HCT116 (cell line): ENCODE results near the gene NPAS4. TPM values are rescaled to one million over a fixed set of nuclear protein-coding genes. Genes with fewer than 3 reads are reported as not detected.

Source experiments
- ATAC-seq: fragments of 200-7000 bp; cut with Tn5 transposase; 2 replicates; pipeline ENCODE4 v1.9.1; 2020; ENCODE audit warnings: mild to moderate bottlenecking, moderate library complexity
- BruUV-seq: library from RNA; stranded (reverse); fragments of 400-500 nt; replicated peaks from 2 replicates; lab custom pipeline; 2021; lab: Mats Ljungman, UMichigan
- CTCF ChIA-PET: fragments of 300-600 bp; sonication (Branson Sonifier 250); formaldehyde crosslinking; loops from one replicate; lab custom pipeline; 2021; ENCODE audit warnings: antibody characterized with exemption; lab: Charles Lee
- POLR2A ChIA-PET: fragments of 300-600, 350-600 bp; sonication (Branson Sonifier 250); formaldehyde crosslinking; loops from one replicate; lab custom pipeline; 2021; ENCODE audit warnings: antibody characterized with exemption; lab: Charles Lee
- RAD21 ChIA-PET, 2 experiments: fragments of 300-600 bp; sonication (Branson Sonifier 250); formaldehyde crosslinking; loops; one replicate each; lab custom pipeline; 2023; ENCODE audit warnings: low total read pairs in 2 of 2; ENCODE audit not compliant: uncharacterized antibody in 2 of 2, unreplicated experiment in 2 of 2, low non-redundant PET in 1 of 2; lab: Charles Lee
- DNase-seq: peaks from one replicate; pipeline ENCODE4 v3.0.0-alpha.2; 2010; ENCODE audit warnings: low read depth, low spot score
- H2AFZ ChIP-seq: fragments of 200-600 bp; shearing (Covaris generic), sonication (generic); 2 replicates; pipeline ENCODE4 v1.6.1; 2017; ENCODE audit warnings: low read depth, mixed run types, mixed read lengths, antibody characterized with exemption, low read length; ENCODE audit not compliant: poor library complexity, severe bottlenecking
- H3K27ac ChIP-seq: 2 replicates; pipeline ENCODE4 v1.5.1; 2012; ENCODE audit warnings: low read depth, low read length
- H3K27me3 ChIP-seq: fragments of 200-600 bp; sonication (generic); 2 replicates; pipeline ENCODE4 v1.6.1; 2016; ENCODE audit warnings: mixed run types, low read length, mixed read lengths; ENCODE audit not compliant: insufficient read depth
- H3K36me3 ChIP-seq, 2 experiments: fragments of 200-500 bp in 1 of 2; fragments of 200-600 bp in 1 of 2; sonication (Bioruptor generic) in 1 of 2; sonication (generic) in 1 of 2; 2 replicates each; pipeline versions ENCODE4 v1.5.1 to v1.6.1; 2014 to 2016; ENCODE audit warnings: low read length in 2 of 2, inconsistent platforms in 1 of 2, mixed read lengths in 1 of 2, mixed run types in 1 of 2; ENCODE audit not compliant: insufficient read depth in 2 of 2, control insufficient read depth in 1 of 2
- H3K4me1 ChIP-seq, 2 experiments: fragments of 200-600 bp in 1 of 2; sonication (generic) in 1 of 2; 2 replicates each; pipeline versions ENCODE4 v1.5.1 to v1.6.1; 2012 to 2017; ENCODE audit warnings: low read length in 2 of 2, inconsistent platforms in 1 of 2, mild to moderate bottlenecking in 1 of 2, mixed read lengths in 1 of 2, mixed run types in 1 of 2, moderate library complexity in 1 of 2; ENCODE audit not compliant: insufficient read depth in 2 of 2, control insufficient read depth in 1 of 2
- H3K4me2 ChIP-seq: fragments of 200-600 bp; sonication (generic); 2 replicates; pipeline ENCODE4 v1.6.1; 2017; ENCODE audit warnings: mixed run types, low read length, mixed read lengths
- H3K4me3 ChIP-seq, 2 experiments: fragments of 200-600 bp in 1 of 2; sonication (generic) in 1 of 2; replicated peaks in 1 of 2; 2 replicates each; pipeline ENCODE4 v1.5.1; 2011 to 2016; ENCODE audit warnings: low read length in 2 of 2, control low read depth in 1 of 2, low read depth in 1 of 2, mild to moderate bottlenecking in 1 of 2, mixed read lengths in 1 of 2, mixed run types in 1 of 2
- H3K79me2 ChIP-seq: fragments of 200-600 bp; sonication (generic); 2 replicates; pipeline ENCODE4 v1.6.1; 2017; ENCODE audit warnings: mild to moderate bottlenecking, mixed run types, low read length, moderate library complexity, mixed read lengths; ENCODE audit not compliant: insufficient read depth
- H3K9ac ChIP-seq: fragments of 200-600 bp; sonication (generic); 2 replicates; pipeline ENCODE4 v1.6.1; 2016; ENCODE audit warnings: low read length, mixed read lengths
- H3K9me2 ChIP-seq: fragments of 200-600 bp; sonication (generic), shearing (Covaris generic); 2 replicates; pipeline ENCODE4 v1.6.1; 2017; ENCODE audit warnings: mixed run types, mild to moderate bottlenecking, moderate library complexity; ENCODE audit not compliant: insufficient read depth
- H3K9me3 ChIP-seq, 2 experiments: fragments of 200-500 bp in 1 of 2; fragments of 200-600 bp in 1 of 2; sonication (Bioruptor generic) in 1 of 2; sonication (generic) in 1 of 2; 2 replicates each; pipeline ENCODE4 v1.6.1; 2014 to 2017; ENCODE audit warnings: low read length in 2 of 2, mixed read lengths in 2 of 2, inconsistent platforms in 1 of 2, low read depth in 1 of 2, mild to moderate bottlenecking in 1 of 2, mixed run types in 1 of 2, moderate library complexity in 1 of 2; ENCODE audit not compliant: control insufficient read depth in 1 of 2, insufficient read depth in 1 of 2
- H4K20me1 ChIP-seq: fragments of 200-600 bp; sonication (generic), shearing (Covaris generic); 2 replicates; pipeline ENCODE4 v1.6.1; 2017; ENCODE audit warnings: mixed run types, mild to moderate bottlenecking, moderate library complexity; ENCODE audit not compliant: insufficient read depth
- ATF3 ChIP-seq: IDR thresholded peaks from 2 replicates; pipeline ENCODE4 v1.6.1; 2012
- CEBPB ChIP-seq: IDR thresholded peaks from 2 replicates; pipeline ENCODE4 v1.6.1; 2012; ENCODE audit warnings: low read depth
- CTCF ChIP-seq, 3 experiments: fragments of 200-600 bp in 1 of 3; sonication (generic) in 1 of 3; IDR thresholded peaks in 2 of 3; conservative IDR thresholded peaks in 1 of 3; 2 replicates each; pipeline ENCODE4 v1.5.1; 2012 to 2017; ENCODE audit warnings: low read depth in 2 of 3, low read length in 2 of 3, antibody characterized with exemption in 1 of 3, borderline replicate concordance in 1 of 3, control low read depth in 1 of 3, mild to moderate bottlenecking in 1 of 3, mixed read lengths in 1 of 3, mixed run types in 1 of 3, moderate library complexity in 1 of 3; ENCODE audit not compliant: insufficient read depth in 1 of 3
- EGR1 ChIP-seq: IDR thresholded peaks from 2 replicates; pipeline ENCODE4 v1.6.1; 2012; ENCODE audit warnings: low read depth
- ELF1 ChIP-seq: IDR thresholded peaks from 2 replicates; pipeline ENCODE4 v1.6.1; 2012; ENCODE audit warnings: low read depth, borderline replicate concordance
- EZH2 ChIP-seq: fragments of 200-600 bp; sonication (generic); IDR thresholded peaks from 2 replicates; pipeline ENCODE4 v1.6.1; 2017; ENCODE audit warnings: antibody characterized with exemption, mixed run types
- EZH2phosphoT487 ChIP-seq: fragments of 200-600 bp; IDR thresholded peaks from 2 replicates; pipeline ENCODE4 v1.6.1; 2018; ENCODE audit warnings: antibody characterized with exemption, borderline replicate concordance
- MAX ChIP-seq: IDR thresholded peaks from 2 replicates; pipeline ENCODE4 v1.6.1; 2012
- POLR2A ChIP-seq: IDR thresholded peaks from 2 replicates; pipeline ENCODE4 v1.7.0; 2011; ENCODE audit warnings: borderline replicate concordance; ENCODE audit not compliant: insufficient read depth, insufficient read length; ENCODE audit errors: extremely low read depth
- POLR2AphosphoS5 ChIP-seq: IDR thresholded peaks from 2 replicates; pipeline ENCODE4 v1.6.1; 2011; ENCODE audit warnings: mild to moderate bottlenecking, low read depth, low read length, moderate library complexity
- RAD21 ChIP-seq: IDR thresholded peaks from 2 replicates; pipeline ENCODE4 v1.6.1; 2012; ENCODE audit warnings: low read depth, mild to moderate bottlenecking
- REST ChIP-seq: IDR thresholded peaks from 2 replicates; pipeline ENCODE4 v1.6.1; 2012; ENCODE audit warnings: low read depth
- SIN3A ChIP-seq: IDR thresholded peaks from 2 replicates; pipeline ENCODE4 v1.6.1; 2012; ENCODE audit warnings: low read depth
- SP1 ChIP-seq: IDR thresholded peaks from 2 replicates; pipeline ENCODE4 v1.6.1; 2012; ENCODE audit warnings: low read depth
- TCF7L2 ChIP-seq: IDR thresholded peaks from 2 replicates; pipeline ENCODE4 v1.7.0; 2011; ENCODE audit warnings: borderline replicate concordance, inconsistent platforms; ENCODE audit not compliant: insufficient read depth, insufficient read length; ENCODE audit errors: extremely low read depth
- YY1 ChIP-seq: IDR thresholded peaks from 2 replicates; pipeline ENCODE4 v1.6.1; 2011; ENCODE audit warnings: low read length, low read depth, moderate library complexity, mild to moderate bottlenecking; ENCODE audit not compliant: insufficient replicate concordance; ENCODE audit errors: extremely low read depth
- ZNF274 ChIP-seq: fragments of 200-500 bp; sonication (Bioruptor generic); IDR thresholded peaks from 2 replicates; pipeline ENCODE4 v1.6.1; 2014; ENCODE audit warnings: mild to moderate bottlenecking, low read depth, low read length, inconsistent platforms
- intact Hi-C: fragments of 100-400 bp; cut with micrococcal nuclease; formaldehyde crosslinking; loops from 2 replicates; pipeline ENCODE4 v1.10.0; 2022
- total RNA-seq: library from RNA; stranded (reverse); gene quantifications from one replicate; pipeline ENCODE4 v1.2.1, GENCODE V29; 2021; ENCODE audit not compliant: unreplicated experiment

The NPAS4 gene
- total RNA-seq, 1 experiment from 2014 or later: not detected

- CTCF ChIA-PET: interaction anchor here (0.6 to 1.7 kb wide), 13 partner anchors 9 to 239 kb away, joined by 3 to 17 read pairs (median 4); partner anchors contain the start of genes DPP3, PELI3 and RBM4B
- ATAC-seq: peak; percentile 93
- BruUV-seq: no TSS peak
- TF ChIP-seq CEBPB (no peak), EGR1 (peak; percentile 32; the same call in 1 of the 2 replicates), CTCF (IDR thresholded peaks at IDR 0.05 in 2 of 3, conservative IDR thresholded peaks at IDR 0.05 in 1 of 3; ENCODE audit: borderline replicate concordance in 1 of 3, insufficient read depth in 1 of 3, low read depth in 2 of 3, low read length in 2 of 3) (peak; percentile 54 to 60 (median 60); a peak in 5 of 6 replicates), EZH2 (no peak), REST (no peak), YY1 (peak; percentile 95), RAD21 (peak; percentile 49), POLR2AphosphoS5 (peak; percentile 16; the same call in 1 of the 2 replicates), ZNF274 (no peak), TCF7L2 (peak; percentile 25), SP1 (peak; percentile 88), ATF3 (no peak), SIN3A (no peak), MAX (peak; percentile 51; the same call in 1 of the 2 replicates), POLR2A (peak; percentile 30), EZH2phosphoT487 (no peak), ELF1 (no peak)
These were observed 17.9 kb downstream of the NPAS4 start, which contains the start of gene MRPL11 for GRCh38 chr11:66438504-66439466. TSS of gene MRPL11 (minus strand) at chr11:66438848. CDS start at chr11:66438754, 94 bp downstream.

More at GRCh38 chr11:66438504-66439466, 17.9 kb downstream of the NPAS4 start, which contains the start of gene MRPL11:
- no peaks in the 10 kb centered on the region for H3K9me2 ChIP-seq
- RAD21 ChIA-PET: interaction anchor here (0.5 to 1.1 kb wide), 6 partner anchors 17 to 240 kb away, joined by 3 to 5 read pairs (median 4); partner anchors contain the start of genes DPP3 (in 1 of the 2), PELI3 (in 1 of the 2) and RBM4B (in 1 of the 2)
- peak within 1 kb of the TSS; percentile 85 for H3K27ac ChIP-seq
- no peaks in the 10 kb centered on the region for H4K20me1 ChIP-seq
- peaks cover 4 to 23% of the 10 kb centered on the region in 2 experiments; a peak in 3 of 4 replicates for H3K4me1 ChIP-seq
- peak within 1 kb of the TSS; percentile 91 for H3K4me2 ChIP-seq
- peaks cover 14 to 24% of the 10 kb centered on the region in 2 experiments; a peak in 3 of 4 replicates for H3K36me3 ChIP-seq
- no peaks in the 10 kb centered on the region for H3K27me3 ChIP-seq
- H2AFZ ChIP-seq: peak within 1 kb of the TSS; percentile 44
- intact Hi-C loops: loop anchor here (10.0 kb wide), 2 partner anchors 236 to 396 kb away; partner anchors contain the start of gene RBM4B
- peak within 1 kb of the TSS; percentile 68 to 96 for H3K4me3 ChIP-seq
- no peaks in the 10 kb centered on the region for H3K9me3 ChIP-seq
- peaks cover 16% of the 10 kb centered on the region for H3K79me2 ChIP-seq
- POLR2A ChIA-PET: interaction anchor here (0.7 to 2.1 kb wide), 7 partner anchors 17 to 239 kb away, joined by 3 to 13 read pairs (median 4); partner anchors contain the start of genes DPP3, PELI3 and RBM4B
- peak within 1 kb of the TSS; percentile 97 for H3K9ac ChIP-seq
- peak; percentile 91 for DNase-seq
